ENCODE data around the gene ANXA2R.

ANXA2R gene

GRCh38 chr5:42995360-42995751, 44.8 kb downstream of the ANXA2R start:
- DNase-seq: peak; percentile 36

- DNase-seq: peak; percentile 91
These were observed 45.4 kb downstream of the ANXA2R start for GRCh38 chr5:42994555-42995359.

- DNase-seq: no peak
These were observed 45.9 kb downstream of the ANXA2R start for GRCh38 chr5:42994246-42994554.

GRCh38 chr5:42993516-42994245, 46.4 kb downstream of the ANXA2R start:
- DNase-seq: peak; percentile 73

- peak; percentile 79 for DNase-seq
These were observed 47.8 kb downstream of the ANXA2R start for GRCh38 chr5:42992088-42992879.

- DNase-seq: peak; percentile 40
These were observed 48.6 kb downstream of the ANXA2R start for GRCh38 chr5:42991404-42992087.

- no peak for DNase-seq
These were observed 49.2 kb downstream of the ANXA2R start for GRCh38 chr5:42990892-42991291.

All from CD4-positive, alpha-beta T cell treated with Interleukin-17A for 4 hours (primary cell).